Loucy (cell line): ENCODE results near the gene VSIG8.

ENCODE experiments used
- EZH2phosphoT487 ChIP-seq: fragments of 200-600 bp; IDR thresholded peaks from 2 replicates; pipeline ENCODE4 v1.6.1; 2018; ENCODE audit warnings: antibody characterized with exemption, mild to moderate bottlenecking, moderate library complexity, borderline replicate concordance
- TF ChIP-seq, protein P1 (sequence below): fragments of 200-600 bp; sonication (generic); conservative IDR thresholded peaks from 2 replicates; pipeline ENCODE4 v1.5.1; 2014; ENCODE audit warnings: mild to moderate bottlenecking, antibody characterized with exemption, low read length

DNA sequence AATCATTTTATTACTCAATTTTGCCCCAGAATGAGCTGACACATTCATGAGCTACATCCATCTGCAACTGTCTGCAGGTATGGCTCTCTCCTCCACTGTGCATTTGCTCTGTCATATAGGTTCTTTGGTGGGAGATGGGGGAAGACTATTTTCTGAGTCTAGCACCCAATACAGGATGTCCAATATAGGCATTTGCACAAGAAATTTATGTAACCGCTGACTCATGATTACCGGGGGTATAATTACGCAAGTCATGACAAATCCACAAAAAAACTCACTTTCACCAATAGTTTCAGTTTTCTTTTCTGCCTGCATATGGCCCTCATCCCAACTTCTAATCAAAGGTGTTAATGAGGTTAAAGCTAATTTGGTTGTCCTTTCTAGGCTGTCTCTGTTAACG is 17.5 kb upstream of the VSIG8 start:
- TF ChIP-seq, protein P1, sequence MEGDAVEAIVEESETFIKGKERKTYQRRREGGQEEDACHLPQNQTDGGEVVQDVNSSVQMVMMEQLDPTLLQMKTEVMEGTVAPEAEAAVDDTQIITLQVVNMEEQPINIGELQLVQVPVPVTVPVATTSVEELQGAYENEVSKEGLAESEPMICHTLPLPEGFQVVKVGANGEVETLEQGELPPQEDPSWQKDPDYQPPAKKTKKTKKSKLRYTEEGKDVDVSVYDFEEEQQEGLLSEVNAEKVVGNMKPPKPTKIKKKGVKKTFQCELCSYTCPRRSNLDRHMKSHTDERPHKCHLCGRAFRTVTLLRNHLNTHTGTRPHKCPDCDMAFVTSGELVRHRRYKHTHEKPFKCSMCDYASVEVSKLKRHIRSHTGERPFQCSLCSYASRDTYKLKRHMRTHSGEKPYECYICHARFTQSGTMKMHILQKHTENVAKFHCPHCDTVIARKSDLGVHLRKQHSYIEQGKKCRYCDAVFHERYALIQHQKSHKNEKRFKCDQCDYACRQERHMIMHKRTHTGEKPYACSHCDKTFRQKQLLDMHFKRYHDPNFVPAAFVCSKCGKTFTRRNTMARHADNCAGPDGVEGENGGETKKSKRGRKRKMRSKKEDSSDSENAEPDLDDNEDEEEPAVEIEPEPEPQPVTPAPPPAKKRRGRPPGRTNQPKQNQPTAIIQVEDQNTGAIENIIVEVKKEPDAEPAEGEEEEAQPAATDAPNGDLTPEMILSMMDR: no peak
- no peak for TF ChIP-seq EZH2phosphoT487
